NCI-H2107 treated with DMSO at 0.1 percent for 48 hours (cell line): ENCODE results near the gene MYO3B.

Experiments
- DNase-seq: peaks from one replicate; lab custom pipeline; 2025; ENCODE audit not compliant: unreplicated experiment; lab: John Stamatoyannopoulos, UW

Gene MYO3B

DNA sequence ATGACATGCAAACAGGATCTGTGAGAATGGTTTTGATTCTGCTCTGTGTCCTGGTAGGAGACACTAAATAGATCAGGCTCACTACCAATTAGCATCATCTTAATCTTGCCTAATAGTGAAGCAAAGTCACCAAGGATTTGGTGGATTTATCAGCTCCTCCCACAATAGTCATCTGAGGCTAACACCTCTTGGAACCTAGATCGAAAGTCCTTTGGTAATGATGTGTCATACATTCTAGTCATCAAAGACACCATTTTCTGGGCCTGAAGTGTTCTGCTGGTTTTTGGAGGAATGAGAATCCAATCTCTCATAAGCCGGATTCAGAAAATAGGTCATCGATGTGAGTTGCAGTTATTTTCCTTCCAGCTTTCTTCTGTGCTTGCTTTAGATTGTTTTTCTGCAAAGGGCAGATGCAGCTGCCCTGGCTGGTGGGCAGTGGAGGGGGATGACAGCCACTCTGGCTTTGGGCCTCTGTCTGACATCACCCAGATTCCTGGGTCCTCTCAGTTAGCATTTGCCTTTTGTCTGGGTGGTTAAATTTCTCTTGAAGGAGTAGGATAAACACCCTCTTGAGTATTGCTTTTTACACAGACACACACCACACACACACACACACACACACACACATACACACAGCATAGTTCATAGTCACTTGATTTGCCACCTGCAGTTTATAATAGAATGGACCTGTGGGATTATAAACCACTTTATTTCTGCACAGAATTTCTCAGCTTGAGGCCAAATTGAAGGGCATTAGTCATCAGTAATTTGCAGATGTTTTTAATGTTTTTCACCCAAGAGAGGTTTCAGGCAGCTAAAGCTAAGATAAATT lies at the start of gene MYO3B:
MYO3B (plus strand) TSS at position 198 of the 832 bp plus-strand sequence; CDS start at position 339, 141 bp downstream.
- DNase-seq = peak; percentile 46

DNA sequence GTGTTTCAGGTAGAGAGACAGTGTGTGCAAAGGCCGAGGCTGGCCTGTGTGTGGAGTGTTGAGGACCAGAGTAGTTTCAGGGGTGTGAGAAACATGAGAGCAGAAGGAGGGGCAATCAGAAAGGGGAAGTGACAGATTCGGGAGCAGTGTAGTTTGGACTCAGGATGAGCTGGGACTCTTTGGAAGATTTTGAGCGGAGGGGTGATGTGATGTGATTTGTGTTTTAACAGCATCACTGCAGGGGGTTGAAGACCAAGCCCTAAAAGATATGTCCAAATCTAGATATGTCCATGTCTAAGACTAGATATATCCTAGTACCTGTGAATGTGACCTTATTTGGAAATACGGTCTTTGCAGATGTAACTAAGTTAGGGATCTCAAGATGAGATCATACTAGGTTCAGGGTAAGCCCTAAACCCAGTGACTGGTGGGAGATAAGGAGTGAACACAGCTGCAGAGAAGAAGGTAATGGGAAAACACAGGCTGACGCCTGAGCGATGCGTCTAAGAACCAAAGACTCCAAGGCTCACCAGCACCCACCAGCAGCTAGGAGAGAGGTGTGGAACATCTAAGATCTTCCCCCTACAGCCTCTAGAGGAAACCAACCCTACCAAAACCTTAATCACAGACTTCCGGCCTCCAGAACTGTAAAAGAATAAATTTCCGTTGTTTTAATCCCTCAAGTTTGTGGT lies 38.5 kb upstream of the MYO3B start:
- no peak for DNase-seq

- DNase-seq = no peak
Observed at GRCh38 chr2:170140561-170140960, 37.4 kb upstream of the MYO3B start.

GRCh38 chr2:170141865-170142264 lies 36.1 kb upstream of the MYO3B start:
- DNase-seq = no peak

DNA sequence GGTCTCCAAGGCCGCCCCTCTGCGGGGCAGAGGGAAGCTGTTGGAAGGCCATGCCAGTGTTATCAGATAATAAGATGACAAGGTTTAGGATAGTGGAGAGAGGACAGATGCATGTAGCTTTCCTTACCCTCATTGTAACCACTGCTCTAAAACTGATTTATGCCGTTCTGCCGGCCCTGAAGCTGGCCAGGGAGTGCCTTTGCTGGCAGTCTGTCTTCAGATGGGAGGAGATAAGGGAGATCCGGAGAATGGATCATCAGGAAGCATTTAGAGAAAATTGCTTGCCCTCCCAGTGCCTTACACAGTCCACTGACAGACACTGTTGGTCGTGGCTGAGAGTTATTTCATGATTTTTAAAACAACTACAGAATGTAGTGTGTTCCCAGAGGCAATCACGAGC lies 35.4 kb upstream of the MYO3B start:
- no peak for DNase-seq

- no peak for DNase-seq
Observed at GRCh38 chr2:170143045-170143717, 34.8 kb upstream of the MYO3B start.

GRCh38 chr2:170144761-170145160 lies 33.2 kb upstream of the MYO3B start:
- no peak for DNase-seq

- no peak for DNase-seq
Observed at GRCh38 chr2:170145191-170145590, 32.8 kb upstream of the MYO3B start.

DNA sequence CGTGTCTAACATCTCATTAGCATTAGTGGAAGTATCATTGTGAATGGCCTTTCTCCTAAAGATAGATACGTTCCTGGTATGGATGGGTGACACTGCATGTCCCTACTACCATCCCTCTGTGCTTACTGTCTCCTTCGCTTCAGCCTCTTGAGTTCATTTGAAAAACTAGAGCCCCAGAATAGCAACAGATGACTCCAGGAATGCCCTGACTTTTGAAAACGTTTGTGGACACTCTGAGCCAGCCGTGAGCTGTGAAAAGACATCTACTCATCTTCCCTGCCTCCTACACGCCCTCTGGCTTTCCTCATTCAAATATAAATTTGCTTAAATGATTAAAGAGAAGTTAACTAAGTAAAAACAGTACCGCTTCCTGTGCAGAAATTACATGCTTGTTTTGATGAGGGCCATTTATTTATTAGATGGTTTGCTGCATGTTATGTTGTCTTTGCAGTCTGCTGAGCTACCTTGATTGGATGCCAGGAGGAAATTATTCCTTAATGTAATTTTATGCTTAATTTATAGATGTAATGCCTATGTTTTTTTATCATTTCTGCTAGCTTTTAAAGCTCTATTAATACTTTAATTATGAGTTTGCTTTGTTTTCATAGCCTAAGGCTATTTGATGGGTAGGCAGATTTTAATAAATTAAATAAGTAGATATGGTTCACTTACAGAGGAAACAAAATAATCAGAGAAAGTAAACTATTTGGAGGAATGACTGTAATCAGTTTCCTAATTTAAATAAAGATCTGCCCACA lies 32.1 kb upstream of the MYO3B start:
- DNase-seq = no peak

DNA sequence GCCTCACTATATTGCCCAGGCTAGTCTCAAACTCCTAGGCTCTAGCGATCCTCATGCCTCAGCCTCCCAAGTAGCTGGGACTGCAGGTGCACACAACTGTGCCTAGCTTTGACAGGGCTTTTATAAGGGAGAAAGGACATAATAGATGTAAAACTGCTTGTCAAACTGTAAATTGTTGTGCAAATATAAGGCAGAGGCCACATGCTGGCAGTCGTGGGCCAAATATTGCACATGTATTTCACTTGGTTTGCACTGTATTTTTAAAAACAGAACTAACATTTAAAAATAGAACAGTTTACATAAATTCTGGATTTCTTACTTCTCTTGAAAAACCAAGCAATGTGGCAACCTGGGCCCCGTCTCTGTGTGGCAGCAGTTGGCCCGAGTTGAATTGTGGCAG lies 31.2 kb upstream of the MYO3B start:
- no peak for DNase-seq

DNA sequence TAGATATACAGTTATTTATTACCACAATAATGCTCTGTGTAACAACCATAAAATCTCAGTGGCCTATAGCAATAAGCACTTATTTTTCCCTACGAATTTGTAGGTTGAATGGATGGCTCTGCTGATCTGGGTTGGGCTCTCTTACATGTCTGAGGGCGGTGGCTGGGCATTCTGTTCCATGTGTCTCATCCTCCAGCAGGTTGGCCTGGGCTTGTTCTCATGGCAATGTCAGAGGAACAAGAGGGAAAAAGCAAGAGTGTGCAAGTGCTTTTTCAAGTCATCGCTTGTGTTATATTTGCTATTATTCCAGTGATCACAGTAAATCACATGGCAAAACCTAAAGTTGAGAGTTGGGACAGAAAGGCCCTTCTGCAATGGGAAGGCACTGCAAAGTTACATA lies 30.4 kb upstream of the MYO3B start:
- DNase-seq = no peak

DNA sequence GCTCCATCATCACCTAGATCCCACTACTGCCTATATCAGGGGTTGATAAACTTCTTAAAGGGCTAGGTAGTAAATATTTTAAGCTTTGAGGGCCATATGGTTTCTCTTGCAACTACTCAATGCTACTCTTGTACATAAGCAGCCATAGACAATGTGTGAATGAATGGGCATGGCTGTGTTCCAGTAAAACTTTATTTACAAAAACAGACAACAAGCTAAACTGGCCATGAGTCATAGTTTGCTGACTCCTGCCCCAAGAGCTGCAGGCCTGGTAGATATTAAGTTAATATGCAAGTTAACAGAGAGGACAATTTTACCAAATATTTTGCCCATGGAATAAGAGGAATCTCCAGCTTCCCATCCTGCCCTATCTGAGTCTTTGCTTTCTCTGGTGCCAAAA lies 29.8 kb upstream of the MYO3B start:
- DNase-seq = no peak

GRCh38 chr2:170152421-170152820 lies 25.5 kb upstream of the MYO3B start:
- no peak for DNase-seq

- no peak for DNase-seq
Observed at GRCh38 chr2:170155022-170155722, 22.8 kb upstream of the MYO3B start.

DNA sequence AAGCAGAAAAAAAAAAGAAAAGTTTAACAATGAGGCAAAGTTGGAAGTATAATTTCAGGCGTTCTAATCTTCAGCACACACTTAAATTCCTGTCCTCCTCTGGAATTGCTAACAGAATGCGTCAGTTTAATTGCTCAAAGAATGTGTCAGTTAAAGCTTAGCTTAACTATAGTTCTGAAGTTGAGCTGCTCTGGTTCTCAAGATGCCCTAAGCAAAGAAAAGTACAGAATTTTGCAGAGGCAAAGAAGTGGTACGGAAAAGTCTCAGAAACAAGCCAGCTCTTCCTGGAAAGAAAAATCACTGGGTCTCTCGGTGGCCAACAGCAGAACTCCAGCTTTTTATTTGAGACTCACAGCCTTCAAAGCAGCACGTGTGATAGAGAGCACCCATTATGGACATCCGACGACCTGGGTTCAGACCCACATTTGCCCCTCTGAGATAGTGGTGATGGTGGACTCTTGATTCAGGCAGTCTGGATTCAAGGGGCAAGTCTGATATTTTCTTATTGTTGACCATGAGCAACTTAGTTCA lies 22.2 kb upstream of the MYO3B start:
- no peak for DNase-seq

- no peak for DNase-seq
Observed at GRCh38 chr2:170156592-170156991, 21.4 kb upstream of the MYO3B start.

DNA sequence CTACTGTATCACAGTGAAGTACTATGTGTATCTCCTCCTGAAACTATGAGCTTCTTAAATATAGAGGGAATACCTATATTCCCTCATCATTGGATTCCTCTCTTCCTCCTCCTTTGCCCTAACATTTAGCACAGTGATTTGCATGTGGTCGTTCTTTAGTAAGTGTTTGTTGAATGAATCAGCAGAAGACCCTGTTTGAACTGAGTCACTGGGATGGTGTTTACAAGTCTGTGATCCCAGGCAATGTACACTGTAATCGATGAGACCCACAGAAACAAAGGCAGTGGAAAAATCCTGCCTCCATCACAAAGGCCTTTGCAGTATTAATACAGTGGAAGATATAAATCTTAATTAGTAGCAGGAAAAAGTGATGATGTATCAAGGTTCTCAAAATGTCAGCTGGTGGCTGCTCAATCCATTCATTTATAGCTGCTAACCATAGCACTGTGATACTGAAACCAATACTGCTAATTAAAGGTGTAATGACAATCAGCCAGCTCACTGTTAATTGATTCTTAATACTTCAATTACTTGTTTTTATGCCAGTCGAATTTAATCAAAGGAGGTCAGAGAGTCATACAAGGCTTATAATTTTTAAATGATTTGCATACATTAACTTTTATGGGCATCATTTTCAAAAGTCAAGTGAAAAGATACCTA lies 20.8 kb upstream of the MYO3B start:
- DNase-seq = no peak

DNA sequence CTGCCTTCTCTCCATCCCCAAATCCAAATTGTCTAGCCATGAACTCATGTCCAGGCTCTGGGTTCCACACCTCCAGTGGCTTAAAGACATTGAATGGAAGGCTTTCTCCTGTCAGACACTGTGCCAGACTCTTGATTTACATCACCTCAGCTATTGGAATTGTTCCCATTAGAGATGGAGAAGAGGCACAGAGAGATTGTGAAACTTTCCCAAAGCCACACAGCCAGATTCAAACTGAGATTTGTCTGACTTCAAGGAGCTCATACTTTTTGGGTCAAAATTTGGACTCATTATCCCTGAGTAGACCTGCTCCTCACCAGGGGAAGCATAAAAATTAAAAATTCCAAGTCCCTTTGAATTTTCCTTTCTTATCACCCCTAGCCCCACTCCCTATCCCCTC lies 18.9 kb upstream of the MYO3B start:
- DNase-seq = no peak

DNA sequence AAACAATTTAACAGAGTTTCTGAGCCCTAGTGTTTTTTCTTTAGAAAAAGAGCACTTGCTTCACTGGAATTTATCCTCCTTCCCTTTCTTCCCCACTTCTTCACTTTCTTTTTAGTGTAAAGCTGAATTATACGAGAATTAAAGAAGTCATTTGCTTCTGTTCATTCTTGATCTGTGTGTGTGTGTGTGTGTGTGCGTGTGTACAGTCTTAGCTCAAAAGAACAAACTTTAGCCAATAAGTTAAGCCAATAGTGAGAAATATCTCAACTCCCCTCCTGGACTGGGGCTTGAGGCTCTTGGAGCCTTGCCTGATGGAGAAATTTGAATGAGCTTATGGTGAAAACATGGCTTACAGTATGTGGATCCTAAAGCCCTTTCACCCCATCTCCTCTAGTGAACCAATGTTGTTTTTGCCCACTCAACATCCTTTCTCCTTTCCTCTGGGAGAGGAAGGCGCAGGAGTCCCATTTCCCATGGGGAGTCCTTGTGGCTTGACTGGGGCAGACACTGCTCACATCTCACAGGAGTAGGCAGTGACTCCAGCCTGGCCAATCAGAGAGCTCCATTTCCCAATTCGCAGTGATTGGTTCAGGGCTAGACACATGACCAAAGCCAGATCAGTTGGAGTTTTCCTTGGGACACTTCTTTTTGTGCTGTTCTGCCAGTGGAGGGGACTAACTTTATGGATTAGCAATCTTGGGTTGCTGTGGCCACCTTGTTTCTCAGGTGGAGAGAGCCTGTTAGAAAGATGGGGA lies 16.3 kb upstream of the MYO3B start:
- DNase-seq = no peak
